Activated naive CD8-positive, alpha-beta T cell treated with anti-CD3 and anti-CD28 coated beads, Interleukin-2, amount 50 U/mL, for 16 hours (primary cell): Measurements from ENCODE around the gene BEX2.
"Not testable (repeated sequence)": the region's sequence is repeated elsewhere in the genome, so short reads cannot be mapped to it uniquely, and the experiment has no call there.

Experiments
- DNase-seq: peaks from one replicate; pipeline ENCODE4 v3.0.0-alpha.2; 2020; ENCODE audit warnings: low read depth, low spot score

The BEX2 gene

GRCh38 chrX:103310555-103311398 is at the start of gene BEX2:
Gene BEX2, minus strand, starts transcription at chrX:103310990. Its CDS starts 1,014 bp downstream, at chrX:103309976.
- peak; percentile 71 for DNase-seq

GRCh38 chrX:103360092-103360491 is 49.3 kb upstream of the BEX2 start:
- DNase-seq, result no peak

- not testable (repeated sequence) for DNase-seq
These were observed 48.8 kb upstream of the BEX2 start for GRCh38 chrX:103359605-103360004.

- no peak for DNase-seq
These were observed 47.1 kb upstream of the BEX2 start for GRCh38 chrX:103357871-103358270.

GRCh38 chrX:103356858-103357257 is 46.1 kb upstream of the BEX2 start:
- DNase-seq, result no peak

GRCh38 chrX:103356130-103356798 is 45.5 kb upstream of the BEX2 start, which contains the start of gene TCEAL9:
Gene TCEAL9, plus strand, starts transcription at chrX:103356506. Its CDS starts 1,179 bp downstream, at chrX:103357685.
- no peak for DNase-seq

GRCh38 chrX:103347682-103348397 is 37.0 kb upstream of the BEX2 start:
- DNase-seq, result no peak

GRCh38 chrX:103344606-103345005 is 33.8 kb upstream of the BEX2 start:
- no peak for DNase-seq

GRCh38 chrX:103343105-103343504 is 32.3 kb upstream of the BEX2 start:
- peak; percentile 3 for DNase-seq

- no peak for DNase-seq
These were observed 27.9 kb upstream of the BEX2 start for GRCh38 chrX:103338663-103339062.

- no peak for DNase-seq
These were observed 20.0 kb upstream of the BEX2 start for GRCh38 chrX:103330681-103331288.

- DNase-seq, result no peak
These were observed 19.2 kb upstream of the BEX2 start, which contains the start of gene TCEAL7 for GRCh38 chrX:103329991-103330390. Gene TCEAL7, plus strand, starts transcription at chrX:103330239. Its CDS starts 1,165 bp downstream, at chrX:103331404.

- DNase-seq, result no peak
These were observed 600 bp upstream of the BEX2 start for GRCh38 chrX:103311399-103311780.

GRCh38 chrX:103309860-103310554 is 783 bp downstream of the BEX2 start:
- no peak for DNase-seq

GRCh38 chrX:103305666-103306065 is 5.1 kb downstream of the BEX2 start:
- not testable (repeated sequence) for DNase-seq

GRCh38 chrX:103304705-103305104 is 6.1 kb downstream of the BEX2 start:
- no peak for DNase-seq

GRCh38 chrX:103293118-103293517 is 17.7 kb downstream of the BEX2 start:
- no peak for DNase-seq

GRCh38 chrX:103279624-103280023 is 31.2 kb downstream of the BEX2 start:
- no peak for DNase-seq

- no peak for DNase-seq
These were observed 34.2 kb downstream of the BEX2 start, which contains the start of gene TCEAL5 for GRCh38 chrX:103276581-103277002. Gene TCEAL5, minus strand, starts transcription at chrX:103276750. Its CDS starts 2,187 bp downstream, at chrX:103274563.

GRCh38 chrX:103275947-103276567 is 34.7 kb downstream of the BEX2 start:
- DNase-seq, result no peak
